Choroid plexus epithelial cell (primary cell): ENCODE results near the gene SAMD1.
"Not testable (repeated sequence)": the region's sequence is repeated elsewhere in the genome, so short reads cannot be mapped to it uniquely, and the experiment has no call there.

Experiments
- DNase-seq: peaks from one replicate; pipeline ENCODE4 v3.0.0-alpha.2; 2010; ENCODE audit warnings: low read depth
- H3K4me3 ChIP-seq: 2 replicates; pipeline ENCODE4 v1.5.1; 2011; ENCODE audit warnings: low read depth, mild to moderate bottlenecking, control low read depth, low read length, moderate library complexity
- TF ChIP-seq, protein P1 (sequence below): conservative IDR thresholded peaks from 2 replicates; pipeline ENCODE4 v1.5.1; 2011; ENCODE audit warnings: low read depth, mild to moderate bottlenecking, control low read depth, inconsistent platforms, low read length, moderate library complexity

SAMD1 gene

DNA sequence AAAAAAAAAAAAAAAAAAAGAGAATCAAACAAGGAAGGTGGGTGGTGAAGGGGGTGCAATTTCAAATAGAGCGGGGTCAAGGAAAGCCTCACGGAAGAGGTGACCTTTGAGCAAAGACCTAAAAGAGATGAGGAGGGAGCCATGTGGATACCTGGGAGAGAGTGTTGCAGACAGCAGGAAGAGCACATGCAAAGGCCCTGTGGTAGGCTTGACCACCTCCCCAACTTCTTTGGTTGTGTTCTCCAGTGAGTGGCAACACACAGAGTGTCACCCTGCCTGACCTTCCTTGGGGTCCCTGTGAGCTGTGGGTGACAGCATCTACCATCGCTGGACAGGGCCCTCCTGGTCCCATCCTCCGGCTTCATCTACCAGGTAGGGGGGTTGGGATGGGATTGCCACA, 40.0 kb downstream of the SAMD1 start:
- H3K4me3 ChIP-seq = no peak overlapping the region
- TF ChIP-seq, protein P1, sequence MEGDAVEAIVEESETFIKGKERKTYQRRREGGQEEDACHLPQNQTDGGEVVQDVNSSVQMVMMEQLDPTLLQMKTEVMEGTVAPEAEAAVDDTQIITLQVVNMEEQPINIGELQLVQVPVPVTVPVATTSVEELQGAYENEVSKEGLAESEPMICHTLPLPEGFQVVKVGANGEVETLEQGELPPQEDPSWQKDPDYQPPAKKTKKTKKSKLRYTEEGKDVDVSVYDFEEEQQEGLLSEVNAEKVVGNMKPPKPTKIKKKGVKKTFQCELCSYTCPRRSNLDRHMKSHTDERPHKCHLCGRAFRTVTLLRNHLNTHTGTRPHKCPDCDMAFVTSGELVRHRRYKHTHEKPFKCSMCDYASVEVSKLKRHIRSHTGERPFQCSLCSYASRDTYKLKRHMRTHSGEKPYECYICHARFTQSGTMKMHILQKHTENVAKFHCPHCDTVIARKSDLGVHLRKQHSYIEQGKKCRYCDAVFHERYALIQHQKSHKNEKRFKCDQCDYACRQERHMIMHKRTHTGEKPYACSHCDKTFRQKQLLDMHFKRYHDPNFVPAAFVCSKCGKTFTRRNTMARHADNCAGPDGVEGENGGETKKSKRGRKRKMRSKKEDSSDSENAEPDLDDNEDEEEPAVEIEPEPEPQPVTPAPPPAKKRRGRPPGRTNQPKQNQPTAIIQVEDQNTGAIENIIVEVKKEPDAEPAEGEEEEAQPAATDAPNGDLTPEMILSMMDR = no peak
- DNase-seq = no peak

DNA sequence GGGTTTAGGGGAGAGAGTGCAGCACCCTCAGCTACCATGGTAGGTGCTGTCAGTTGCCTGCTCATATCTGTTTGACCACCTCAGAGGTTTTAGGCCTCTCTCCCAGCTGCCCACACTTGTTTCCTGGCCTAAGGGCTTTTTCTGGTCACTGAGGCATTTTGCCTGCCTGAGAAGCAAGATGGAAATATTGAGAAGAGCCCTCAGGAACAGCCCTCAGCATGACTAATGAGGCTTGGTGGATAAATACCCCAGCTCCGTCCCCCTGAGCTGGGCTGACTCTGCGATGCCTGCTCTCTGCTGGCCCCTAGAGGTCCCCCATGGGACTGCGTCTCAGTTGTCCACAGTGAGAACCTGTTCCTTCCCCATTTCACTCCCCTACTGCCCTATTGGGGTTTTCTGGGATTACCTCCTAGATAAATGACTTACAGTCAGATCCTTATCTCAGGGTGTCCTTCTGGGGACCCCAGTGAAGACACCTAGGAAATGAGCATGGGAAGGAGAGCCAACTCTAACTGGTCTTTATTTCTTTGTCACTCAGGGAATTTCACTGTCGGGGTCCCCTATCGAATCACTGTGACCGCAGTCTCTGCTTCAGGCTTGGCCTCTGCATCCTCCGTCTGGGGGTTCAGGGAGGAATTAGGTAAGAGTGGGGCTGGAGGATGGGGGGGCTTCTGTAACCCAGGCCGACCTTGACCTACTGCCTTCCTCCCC, 42.0 kb downstream of the SAMD1 start:
- TF ChIP-seq, protein P1 = peak; percentile 89
- H3K4me3 ChIP-seq = no peak overlapping the region
- peak; percentile 31 for DNase-seq

DNA sequence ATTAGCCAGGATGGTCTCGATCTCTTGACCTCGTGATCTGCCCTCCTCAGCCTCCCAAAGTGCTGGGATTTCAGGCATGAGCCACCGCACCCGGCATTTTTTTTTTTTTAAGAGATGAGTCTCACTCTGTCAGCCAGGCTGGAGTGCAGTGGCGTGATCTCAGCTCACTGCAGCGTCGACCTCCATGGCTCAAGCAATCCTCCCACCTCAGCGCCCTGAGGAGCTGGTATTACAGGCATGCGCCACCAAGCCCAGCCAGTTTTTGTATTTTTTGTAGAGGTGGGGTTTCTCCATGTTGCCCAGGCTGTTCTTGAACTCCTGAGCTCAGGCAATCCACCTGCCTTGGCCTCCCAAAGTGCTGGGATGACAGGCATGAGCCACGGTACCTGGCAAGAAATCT, 42.7 kb downstream of the SAMD1 start:
- DNase-seq = not testable (repeated sequence)

DNA sequence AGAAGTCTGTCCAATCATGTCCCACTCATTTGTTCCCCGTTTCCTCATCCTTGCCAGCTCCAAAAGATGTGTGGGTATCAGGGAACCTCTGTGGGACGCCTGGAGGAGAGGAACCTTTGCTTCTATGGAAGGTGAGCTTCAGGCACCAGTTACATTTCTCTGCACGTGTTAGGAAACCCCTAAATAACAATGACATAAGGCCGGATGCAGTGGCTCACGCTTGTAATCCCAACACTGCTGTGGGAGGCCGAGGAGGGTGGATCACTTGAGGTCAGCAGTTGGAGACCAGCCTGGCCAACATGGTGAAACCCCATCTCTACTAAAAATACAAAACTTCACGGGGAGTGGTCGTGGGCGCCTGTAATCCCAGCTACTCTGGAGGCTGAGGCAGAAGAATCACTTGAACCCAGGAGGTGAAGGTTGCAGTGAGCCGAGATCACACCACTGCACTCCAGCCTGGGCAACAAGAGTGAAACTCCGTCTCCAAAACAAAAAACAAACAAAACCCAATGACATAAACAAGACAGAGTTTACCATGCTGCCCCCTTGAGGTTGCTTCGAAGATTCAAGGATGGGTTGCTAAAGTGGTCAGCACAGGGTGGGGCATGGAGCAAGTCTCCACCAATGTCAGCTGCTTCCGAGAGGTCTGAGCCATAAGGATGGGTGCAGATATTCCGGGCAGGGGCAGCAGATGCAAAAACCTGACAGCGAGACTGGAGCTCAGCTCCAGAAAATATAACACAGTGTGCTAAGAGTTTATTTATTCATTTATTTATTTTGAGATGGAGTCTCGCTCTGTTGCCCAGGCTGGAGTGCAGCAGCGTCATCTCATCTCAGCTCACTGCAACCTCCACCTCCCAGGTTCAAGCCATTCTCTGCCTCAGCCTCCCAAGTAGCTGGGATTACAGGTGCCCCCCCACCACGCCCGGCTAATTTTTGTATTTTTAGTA, 47.6 kb downstream of the SAMD1 start:
- H3K4me3 ChIP-seq = not testable (repeated sequence)
- peak; percentile 81 for DNase-seq
- TF ChIP-seq, protein P1 = peak; percentile 73

More for the DNA sequence above, 42.7 kb downstream of the SAMD1 start:
- H3K4me3 ChIP-seq = not testable (repeated sequence)

DNA sequence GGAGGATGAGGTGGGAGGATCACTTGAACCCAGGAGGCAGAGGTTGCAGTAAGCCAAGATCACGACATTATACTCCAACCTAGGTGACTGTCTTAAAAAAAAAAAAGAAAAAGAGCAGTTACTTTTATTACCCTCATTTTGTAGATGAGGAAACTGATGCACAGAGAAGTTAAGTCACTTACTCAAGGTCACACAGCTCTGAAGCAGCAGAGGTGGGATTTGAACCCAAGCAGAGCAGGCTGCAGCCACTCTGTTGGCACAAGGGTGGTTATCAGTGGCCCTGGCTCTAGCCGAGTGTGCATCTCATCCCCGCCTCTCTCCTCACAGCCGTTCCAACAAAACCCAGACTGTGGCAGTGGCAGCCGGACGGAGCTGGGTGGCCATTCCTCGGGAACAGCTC, 51.4 kb downstream of the SAMD1 start:
- no peak for DNase-seq
- H3K4me3 ChIP-seq = no peak overlapping the region
- TF ChIP-seq, protein P1 = no peak
